ENCODE measurements around the gene SYNPO2L. TPM values are rescaled to one million over a fixed set of nuclear protein-coding genes. Genes with fewer than 3 reads are reported as not detected.

Gene SYNPO2L
- total and polyA plus RNA-seq, 9 of the 15 experiments (the other 6 are each of a cell fraction or from before 2014, with no cell fraction given): 0.03 to 0.07 TPM; not detected in 7

- TF ChIP-seq ZNF449 (CRISPR knock-in tag; IDR thresholded peaks at IDR 0.05): no peak
- TF ChIP-seq CREM (IDR thresholded peaks at IDR 0.05; ENCODE audit: low read depth): no peak; the same call in 1 of the 2 replicates
- no peak for TF ChIP-seq RREB1 (CRISPR knock-in tag; IDR thresholded peaks at IDR 0.05)
- TF ChIP-seq NR2C2 (CRISPR knock-in tag; IDR thresholded peaks at IDR 0.05): 0 out of 2 replicates have a peak, but pooled peaks have one; percentile 45
- peak; percentile 16 for TF ChIP-seq NR2C2 (tag; IDR thresholded peaks at IDR 0.05)
- no peak for TF ChIP-seq ZNF512 (tag; IDR thresholded peaks at IDR 0.05)
- no peak for TF ChIP-seq POLR3A (IDR thresholded peaks at IDR 0.05; ENCODE audit: borderline replicate concordance, extremely low read depth, insufficient read depth, insufficient read length)
- peak; percentile 35; the same call in 1 of the 2 replicates for TF ChIP-seq CC2D1A (IDR thresholded peaks at IDR 0.05)
- no peak for TF ChIP-seq ZNF282 (CRISPR knock-in tag; IDR thresholded peaks at IDR 0.05)
- TF ChIP-seq ZBTB11 (CRISPR knock-in tag; IDR thresholded peaks at IDR 0.05): peak in 1 of 3 experiments; percentile 71; a peak in 2 of 6 replicates
- no peak for TF ChIP-seq RFX5 (IDR thresholded peaks at IDR 0.05; ENCODE audit: low read depth, low read length)
- TF ChIP-seq ZNF165 (CRISPR knock-in tag; IDR thresholded peaks at IDR 0.05; ENCODE audit: borderline replicate concordance): no peak
- TF ChIP-seq HDAC2 (IDR thresholded peaks at IDR 0.05): peak; percentile 92
- TF ChIP-seq LARP7 (IDR thresholded peaks at IDR 0.05): no peak
Measured at GRCh38 chr10:73625884-73626752, 29.7 kb downstream of the SYNPO2L start (continued).
